D721Med (cell line): ENCODE results near the gene PTPRU.

ENCODE experiments used
- DNase-seq: peaks from one replicate; pipeline ENCODE4 v3.0.0; 2011; ENCODE audit warnings: low spot score; ENCODE audit not compliant: insufficient read length
- FAIRE-seq: peaks from 2 replicates; lab custom pipeline; 2011; peaks lifted over from hg19 to GRCh38; lab: Jason Lieb, UNC
- CTCF ChIP-seq: IDR thresholded peaks from 2 replicates; pipeline ENCODE4 v1.5.1; 2012; ENCODE audit warnings: mild to moderate bottlenecking, control low read depth; ENCODE audit not compliant: insufficient read depth; ENCODE audit errors: missing control alignments

PTPRU gene

GRCh38 chr1:29258189-29258975 is 22.1 kb downstream of the PTPRU start:
- no peak for DNase-seq
- no peak for FAIRE-seq

GRCh38 chr1:29258976-29259801 is 22.9 kb downstream of the PTPRU start:
- DNase-seq: no peak
- FAIRE-seq: no peak
- TF ChIP-seq CTCF: no peak

More at GRCh38 chr1:29258189-29258975, 22.1 kb downstream of the PTPRU start:
- no peak for TF ChIP-seq CTCF

DNA sequence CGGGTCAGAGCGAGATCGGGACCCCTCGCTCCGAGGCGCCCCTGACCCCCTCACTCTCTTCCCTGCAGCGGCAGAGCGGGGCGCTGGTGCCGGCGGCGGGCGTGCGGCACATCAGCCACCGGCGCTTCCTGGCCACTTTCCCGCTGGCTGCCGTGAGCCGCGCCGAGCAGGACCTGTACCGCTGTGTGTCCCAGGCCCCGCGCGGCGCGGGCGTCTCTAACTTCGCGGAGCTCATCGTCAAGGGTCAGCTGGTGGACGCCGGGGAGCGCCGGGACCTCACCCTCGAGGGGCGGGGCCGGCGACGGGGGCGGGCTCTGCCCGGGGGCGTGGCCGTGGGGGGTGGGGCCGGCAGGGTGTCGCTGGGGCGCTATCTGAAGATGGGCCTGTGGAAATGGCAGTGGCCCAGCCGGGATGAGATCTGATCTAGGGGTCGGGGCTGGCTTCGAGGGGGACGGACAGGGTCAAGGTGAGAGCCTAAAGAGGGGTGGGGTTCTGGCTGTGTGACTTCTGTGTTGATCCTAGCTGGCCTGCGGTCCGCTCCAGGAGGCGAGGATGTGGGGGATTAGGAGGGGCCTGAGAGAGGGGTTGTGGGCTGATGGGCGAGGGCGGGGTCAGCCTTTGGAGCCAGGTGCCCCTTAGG is 23.6 kb downstream of the PTPRU start:
- TF ChIP-seq CTCF: no peak

GRCh38 chr1:29260531-29260930 is 24.2 kb downstream of the PTPRU start:
- no peak for TF ChIP-seq CTCF
- no peak for DNase-seq
- FAIRE-seq: no peak

More for the DNA sequence above, 23.6 kb downstream of the PTPRU start:
- DNase-seq (no peak), FAIRE-seq (no peak)

GRCh38 chr1:29264773-29265389 is 28.6 kb downstream of the PTPRU start:
- no peak for DNase-seq
- TF ChIP-seq CTCF: no peak
- FAIRE-seq: peak; percentile 67

- FAIRE-seq (no peak), DNase-seq (no peak)
- TF ChIP-seq CTCF: no peak
Observed at GRCh38 chr1:29266912-29267311, 30.6 kb downstream of the PTPRU start.
